Loucy (cell line): ENCODE results near the gene SH3GLB1.

Experiments used
- H2AFZ ChIP-seq: fragments of 200-600 bp; sonication (generic); 2 replicates; pipeline ENCODE4 v1.6.0; 2016; ENCODE audit warnings: antibody characterized with exemption, mild to moderate bottlenecking, low read length, moderate library complexity
- H3F3A ChIP-seq: fragments of 200-600 bp; 2 replicates; pipeline ENCODE4 v1.6.0; 2016; ENCODE audit warnings: antibody characterized with exemption, low read depth, mild to moderate bottlenecking
- H3K27me3 ChIP-seq: fragments of 200-600 bp; sonication (generic); 2 replicates; pipeline ENCODE4 v1.6.1; 2014; ENCODE audit warnings: low read length, mild to moderate bottlenecking; ENCODE audit not compliant: insufficient read depth, poor library complexity, severe bottlenecking
- H3K36me3 ChIP-seq: fragments of 200-600 bp; sonication (generic); 2 replicates; pipeline ENCODE4 v1.6.1; 2016; ENCODE audit warnings: low read length; ENCODE audit not compliant: insufficient read depth
- H3K4me1 ChIP-seq: fragments of 200-600 bp; sonication (generic); 2 replicates; pipeline ENCODE4 v1.5.1; 2014; ENCODE audit warnings: low read length, mild to moderate bottlenecking; ENCODE audit not compliant: insufficient read depth, poor library complexity, severe bottlenecking
- H3K4me2 ChIP-seq: fragments of 200-600 bp; sonication (generic); 2 replicates; pipeline ENCODE4 v1.6.0; 2014; ENCODE audit warnings: antibody characterized with exemption, low read length, low read depth, mild to moderate bottlenecking; ENCODE audit not compliant: poor library complexity, severe bottlenecking
- H3K4me3 ChIP-seq: fragments of 200-600 bp; sonication (generic); 2 replicates; pipeline ENCODE4 v1.5.1; 2014; ENCODE audit warnings: low read length, mild to moderate bottlenecking, mixed read lengths; ENCODE audit not compliant: poor library complexity, severe bottlenecking
- H3K79me2 ChIP-seq: fragments of 200-600 bp; sonication (generic); 2 replicates; pipeline ENCODE4 v1.6.1; 2014; ENCODE audit warnings: low read length; ENCODE audit not compliant: insufficient read depth
- H3K9ac ChIP-seq: fragments of 200-600 bp; sonication (generic); 2 replicates; pipeline ENCODE4 v1.6.0; 2014; ENCODE audit warnings: mild to moderate bottlenecking, low read depth, low read length, moderate library complexity; ENCODE audit not compliant: poor library complexity, severe bottlenecking
- H3K9me2 ChIP-seq: fragments of 200-600 bp; sonication (generic); replicated peaks from 2 replicates; pipeline ENCODE4 v1.6.1; 2016; ENCODE audit warnings: low read depth, low read length, mixed read lengths
- H3K9me3 ChIP-seq: fragments of 200-600 bp; sonication (generic); 2 replicates; pipeline ENCODE4 v1.6.1; 2014; ENCODE audit warnings: mild to moderate bottlenecking, antibody characterized with exemption, low read length, low read depth; ENCODE audit not compliant: insufficient read depth
- H4K20me1 ChIP-seq: fragments of 200-600 bp; sonication (generic); 2 replicates; pipeline ENCODE4 v1.6.0; 2014; ENCODE audit warnings: antibody characterized with exemption, low read length, mild to moderate bottlenecking; ENCODE audit not compliant: insufficient read depth, poor library complexity, severe bottlenecking
- CTCF ChIP-seq: fragments of 200-600 bp; sonication (generic); conservative IDR thresholded peaks from 2 replicates; pipeline ENCODE4 v1.5.1; 2014; ENCODE audit warnings: mild to moderate bottlenecking, antibody characterized with exemption, low read length
- EZH2phosphoT487 ChIP-seq: fragments of 200-600 bp; IDR thresholded peaks from 2 replicates; pipeline ENCODE4 v1.6.1; 2018; ENCODE audit warnings: antibody characterized with exemption, mild to moderate bottlenecking, moderate library complexity, borderline replicate concordance

Gene SH3GLB1

GRCh38 chr1:86769065-86769464, 64.7 kb downstream of the SH3GLB1 start:
- TF ChIP-seq CTCF: no peak
- TF ChIP-seq EZH2phosphoT487: no peak
- no peaks in the 10 kb centered on the region for H4K20me1 ChIP-seq

GRCh38 chr1:86773341-86774288, 69.2 kb downstream of the SH3GLB1 start:
- no peaks in the 10 kb centered on the region for H3K9me2 ChIP-seq
- H4K20me1 ChIP-seq: no peaks in the 10 kb centered on the region
- H3K4me1 ChIP-seq: peaks cover 14% of the 10 kb centered on the region
- no peaks in the 10 kb centered on the region for H3K27me3 ChIP-seq
- peak overlapping the region; percentile 44 for H3K4me3 ChIP-seq
- H3K36me3 ChIP-seq: no peaks in the 10 kb centered on the region
- H3K9me3 ChIP-seq: no peaks in the 10 kb centered on the region
- no peaks in the 10 kb centered on the region for H3F3A ChIP-seq
- TF ChIP-seq EZH2phosphoT487 (no peak), CTCF (no peak)
- peak overlapping the region; percentile 68 for H3K4me2 ChIP-seq
- H2AFZ ChIP-seq: peak overlapping the region; percentile 78
- H3K9ac ChIP-seq: peak overlapping the region; percentile 15
- H3K79me2 ChIP-seq: no peaks in the 10 kb centered on the region

More at GRCh38 chr1:86769065-86769464, 64.7 kb downstream of the SH3GLB1 start:
- Histone ChIP-seq H3K9me2 (no peaks in the 10 kb centered on the region), H3K27me3 (no peaks in the 10 kb centered on the region), H3K9ac (no peak overlapping the region), H3F3A (no peaks in the 10 kb centered on the region), H2AFZ (no peak overlapping the region), H3K36me3 (no peaks in the 10 kb centered on the region), H3K4me2 (no peak overlapping the region), H3K79me2 (no peaks in the 10 kb centered on the region), H3K4me1 (peaks cover 5% of the 10 kb centered on the region), H3K9me3 (no peaks in the 10 kb centered on the region), H3K4me3 (no peak overlapping the region)

- peak overlapping the region; percentile 44 for H3K4me3 ChIP-seq
- no peaks in the 10 kb centered on the region for H3K27me3 ChIP-seq
- peak overlapping the region; percentile 78 for H2AFZ ChIP-seq
- H3K9ac ChIP-seq: peak overlapping the region; percentile 15
- TF ChIP-seq EZH2phosphoT487 (no peak), CTCF (no peak)
- no peaks in the 10 kb centered on the region for H3K9me3 ChIP-seq
- peak overlapping the region; percentile 68 for H3K4me2 ChIP-seq
- H3F3A ChIP-seq: no peaks in the 10 kb centered on the region
- no peaks in the 10 kb centered on the region for H4K20me1 ChIP-seq
- H3K9me2 ChIP-seq: no peaks in the 10 kb centered on the region
- H3K4me1 ChIP-seq: peaks cover 14% of the 10 kb centered on the region
- H3K79me2 ChIP-seq: no peaks in the 10 kb centered on the region
- H3K36me3 ChIP-seq: no peaks in the 10 kb centered on the region
Observed at GRCh38 chr1:86774305-86775295, 70.2 kb downstream of the SH3GLB1 start.
